Breast epithelium (tissue), 4 donors: ENCODE data around the gene OXA1L. TPM values are rescaled to one million over a fixed set of nuclear protein-coding genes. Genes with fewer than 3 reads are reported as not detected.
A peak's percentile ranks its signal among the peaks of the same experiment; 100 is the strongest.

ENCODE experiments used
- DNase-seq, 2 donors: peaks; one replicate each; pipeline ENCODE4 v3.0.0-alpha.2; 2019; ENCODE audit warnings: low spot score in 2 of 2
- H3K27ac ChIP-seq, 2 donors: fragments of 200-600 bp; sonication (generic) in 1 of 2; one replicate each; pipeline ENCODE4 v1.5.1; 2016 to 2019; ENCODE audit warnings: mild to moderate bottlenecking in 1 of 2
- H3K27me3 ChIP-seq, 2 donors: fragments of 200-600 bp; sonication (generic) in 1 of 2; one replicate each; pipeline versions ENCODE4 v1.5.1 to v1.6.0; 2017 to 2019; ENCODE audit warnings: control low read depth in 1 of 2, mild to moderate bottlenecking in 1 of 2
- H3K36me3 ChIP-seq: fragments of 200-600 bp; one replicate; pipeline ENCODE4 v1.5.1; 2019
- H3K4me1 ChIP-seq, 2 donors: fragments of 200-600 bp; sonication (generic); one replicate each; pipeline ENCODE4 v1.5.1; 2016 to 2019; ENCODE audit warnings: control low read depth in 1 of 2
- H3K4me3 ChIP-seq, 3 donors: fragments of 200-600 bp; sonication (generic); 1 replicate in 2 of 3; 2 replicates in 1 of 3; pipeline ENCODE4 v1.5.1; 2016 to 2019; ENCODE audit warnings: mild to moderate bottlenecking in 3 of 3, moderate library complexity in 2 of 3
- H3K9me3 ChIP-seq, 2 donors: fragments of 200-600 bp; sonication (generic) in 1 of 2; one replicate each; pipeline ENCODE4 v1.5.1; 2016 to 2019; ENCODE audit warnings: control low read depth in 1 of 2
- POLR2A ChIP-seq: fragments of 450-650 bp; IDR thresholded peaks from one replicate; pipeline ENCODE4 v1.6.1; 2016; ENCODE audit warnings: antibody characterized with exemption, mild to moderate bottlenecking, moderate library complexity
- POLR2AphosphoS5 ChIP-seq, 3 donors: sonication (generic); formaldehyde crosslinking; IDR thresholded peaks; one replicate each; pipeline ENCODE4 v1.6.1; 2017; ENCODE audit warnings: antibody characterized with exemption in 3 of 3
- intact Hi-C: fragments of 100-400 bp; cut with DNase I; formaldehyde crosslinking; loops from one replicate; pipeline ENCODE4 v1.15.1; 2023; ENCODE audit warnings: low total_unique reads
- total RNA-seq, 3 donors: library from RNA; depleted of rRNA; stranded (reverse); fragments of >200 nt; gene quantifications; one replicate each; pipeline ENCODE4 v1.1.0, GENCODE V29; 2016
- TF ChIP-seq, protein P1 (sequence below), 3 donors: fragments of 450-650 bp; IDR thresholded peaks; one replicate each; pipeline ENCODE4 v1.5.1; 2016 to 2017; ENCODE audit warnings: antibody characterized with exemption in 3 of 3, mild to moderate bottlenecking in 3 of 3, moderate library complexity in 3 of 3

OXA1L gene
- total RNA-seq, 3 donors from 2014 or later = 80.0 to 145 (median 101) TPM

DNA sequence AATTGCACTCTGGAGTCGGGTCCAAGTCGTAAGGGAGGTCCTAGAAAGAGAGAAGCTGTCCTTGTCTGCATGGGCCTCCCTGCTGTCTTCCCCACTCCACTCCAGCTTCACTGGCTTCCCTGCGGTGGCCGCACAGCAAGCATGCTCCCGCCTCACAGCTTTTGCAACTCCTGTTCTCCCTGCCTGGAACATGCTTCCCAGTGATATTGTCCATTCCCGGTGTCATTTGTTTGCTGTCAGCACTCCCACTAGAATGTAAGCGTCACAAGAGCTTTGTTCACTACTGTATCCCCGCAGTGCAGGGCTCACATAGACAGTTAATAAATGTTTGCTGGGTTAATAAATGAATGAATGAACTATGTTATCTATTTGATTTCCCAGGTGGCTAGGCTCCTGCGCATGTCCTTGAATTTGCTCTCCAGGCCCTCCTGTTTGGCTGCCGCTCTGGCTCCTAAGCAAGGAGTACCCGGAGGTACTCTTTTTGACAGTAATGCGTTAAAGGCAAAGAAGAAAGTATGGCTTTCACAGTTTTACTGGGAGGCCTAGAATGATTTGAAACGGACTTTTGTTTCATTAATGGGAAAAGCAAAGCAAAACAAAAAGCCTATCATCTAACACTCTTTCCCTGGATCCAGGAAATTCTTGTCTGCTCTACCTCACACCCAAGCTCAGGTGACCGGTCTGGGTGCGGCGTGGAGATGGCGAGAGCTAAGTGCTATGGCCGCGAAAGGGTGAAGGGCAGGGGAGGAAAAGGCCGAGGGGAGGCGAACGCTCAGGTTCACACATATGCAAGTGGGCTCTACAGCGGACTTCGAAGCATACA lies 54.9 kb downstream of the OXA1L start:
- Histone ChIP-seq H3K27me3 (no peaks in the 10 kb centered on the region), H3K4me3 (no peak overlapping the region), H3K36me3 (no peaks in the 10 kb centered on the region), H3K27ac (peak overlapping the region; percentile 70 to 90), H3K4me1 (peaks cover 0 to 5% of the 10 kb centered on the region in 2 donors), H3K9me3 (no peaks in the 10 kb centered on the region)
- intact Hi-C loops = no loop called here
- DNase-seq = no peak
- TF ChIP-seq POLR2AphosphoS5 (IDR thresholded peaks at IDR 0.05) (no peak), POLR2A (no peak)
- TF ChIP-seq, protein P1, sequence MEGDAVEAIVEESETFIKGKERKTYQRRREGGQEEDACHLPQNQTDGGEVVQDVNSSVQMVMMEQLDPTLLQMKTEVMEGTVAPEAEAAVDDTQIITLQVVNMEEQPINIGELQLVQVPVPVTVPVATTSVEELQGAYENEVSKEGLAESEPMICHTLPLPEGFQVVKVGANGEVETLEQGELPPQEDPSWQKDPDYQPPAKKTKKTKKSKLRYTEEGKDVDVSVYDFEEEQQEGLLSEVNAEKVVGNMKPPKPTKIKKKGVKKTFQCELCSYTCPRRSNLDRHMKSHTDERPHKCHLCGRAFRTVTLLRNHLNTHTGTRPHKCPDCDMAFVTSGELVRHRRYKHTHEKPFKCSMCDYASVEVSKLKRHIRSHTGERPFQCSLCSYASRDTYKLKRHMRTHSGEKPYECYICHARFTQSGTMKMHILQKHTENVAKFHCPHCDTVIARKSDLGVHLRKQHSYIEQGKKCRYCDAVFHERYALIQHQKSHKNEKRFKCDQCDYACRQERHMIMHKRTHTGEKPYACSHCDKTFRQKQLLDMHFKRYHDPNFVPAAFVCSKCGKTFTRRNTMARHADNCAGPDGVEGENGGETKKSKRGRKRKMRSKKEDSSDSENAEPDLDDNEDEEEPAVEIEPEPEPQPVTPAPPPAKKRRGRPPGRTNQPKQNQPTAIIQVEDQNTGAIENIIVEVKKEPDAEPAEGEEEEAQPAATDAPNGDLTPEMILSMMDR (IDR thresholded peaks at IDR 0.05) = no peak

DNA sequence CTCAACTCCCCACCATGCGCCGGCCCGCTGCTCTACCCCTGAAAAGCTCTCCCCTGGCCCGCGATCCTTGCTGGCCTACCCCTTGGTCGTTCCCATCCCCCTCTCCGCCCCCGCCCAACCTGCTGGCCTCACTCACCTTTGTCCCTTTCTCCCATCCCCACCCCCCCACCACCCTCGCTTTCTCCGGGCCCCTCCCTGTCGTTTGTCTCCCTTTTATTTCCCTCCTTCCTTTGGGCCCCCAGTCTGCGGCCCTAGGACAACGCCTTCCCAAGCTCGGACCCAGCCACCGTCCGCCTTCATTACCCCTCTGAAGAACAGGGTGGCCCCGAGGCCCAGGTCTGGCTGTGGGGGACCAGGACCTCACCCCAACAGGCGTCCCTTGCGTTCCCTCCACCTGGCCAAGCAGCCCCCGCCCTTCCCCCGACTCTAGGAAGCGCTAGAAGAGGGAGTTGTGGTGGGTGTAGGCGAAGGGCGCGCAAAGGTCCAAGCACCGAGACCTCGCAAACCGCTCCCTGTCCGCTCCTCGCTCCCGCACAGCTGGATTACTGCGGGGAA lies 55.6 kb downstream of the OXA1L start:
- Histone ChIP-seq H3K27me3 (no peaks in the 10 kb centered on the region), H3K27ac (peak overlapping the region; percentile 70 to 90), H3K9me3 (no peaks in the 10 kb centered on the region), H3K4me1 (peaks cover 0 to 5% of the 10 kb centered on the region in 2 donors), H3K36me3 (no peaks in the 10 kb centered on the region), H3K4me3 (peak overlapping the region; percentile 43 to 68 (median 51))
- TF ChIP-seq POLR2A (no peak), POLR2AphosphoS5 (IDR thresholded peaks at IDR 0.05) (no peak)
- TF ChIP-seq, protein P1 (IDR thresholded peaks at IDR 0.05) = no peak
- no peak for DNase-seq
- intact Hi-C loops = no loop called here

Other genes starting within 250 kb of the OXA1L start
- 100 to 1,000 TPM; 192 to 238 (median 202) TPM for gene DAD1, start 177.5 kb upstream of the OXA1L start, total RNA-seq
- 10 to 100 TPM; 22.1 to 41.6 (median 25.2) TPM for gene ABHD4, start 168.4 kb upstream of the OXA1L start, total RNA-seq
- gene OR6J1, start 122.3 kb upstream of the OXA1L start, total RNA-seq = not detected
- gene SLC7A7, start 48.7 kb downstream of the OXA1L start, total RNA-seq = 10 to 100 TPM; 17.4 to 46.4 (median 27.2) TPM
- gene MRPL52, start 63.2 kb downstream of the OXA1L start, total RNA-seq = 10 to 100 TPM; 22.7 to 39.4 (median 34.7) TPM
- 100 to 1,000 TPM in 2 of 3 donors, 10 to 100 TPM in 1; 84.4 to 361 (median 136) TPM for gene MMP14, start 69.9 kb downstream of the OXA1L start, total RNA-seq
- 10 to 100 TPM; 70.1 to 97.5 (median 82.3) TPM for gene LRP10, start 105.1 kb downstream of the OXA1L start, total RNA-seq
- gene REM2, start 116.5 kb downstream of the OXA1L start, total RNA-seq = 1 to 10 TPM in 2 of 3 donors, under 1 TPM in 1; 0.96 to 1.3 (median 1.2) TPM
- 100 to 1,000 TPM in 2 of 3 donors, 10 to 100 TPM in 1; 85.5 to 194 (median 174) TPM for gene RBM23, start 152.5 kb downstream of the OXA1L start, total RNA-seq
- 10 to 100 TPM; 48.6 to 80.6 (median 71.4) TPM for gene PRMT5, start 162.7 kb downstream of the OXA1L start, total RNA-seq
- 10 to 100 TPM; 67.3 to 86.5 (median 68.3) TPM for gene HAUS4, start 190.4 kb downstream of the OXA1L start, total RNA-seq
- 10 to 100 TPM in 2 of 3 donors, 1 to 10 TPM in 1; 3.2 to 24.0 (median 18.7) TPM for gene AJUBA, start 215.9 kb downstream of the OXA1L start, total RNA-seq
- gene C14orf93, start 243.5 kb downstream of the OXA1L start, total RNA-seq = 10 to 100 TPM; 10.8 to 24.1 (median 19.4) TPM